Inferior parietal cortex (tissue), 1 donor: Measurements from ENCODE around the gene CRY2.

Experiments used
- DNase-seq: peaks from one replicate; pipeline ENCODE4 v3.0.0-alpha.2; 2016; ENCODE audit errors: extremely low spot score

Gene CRY2

GRCh38 chr11:45847911-45848316 lies 639 bp downstream of the CRY2 start:
- DNase-seq = no peak

GRCh38 chr11:45848654-45849081 lies 1.4 kb downstream of the CRY2 start:
- DNase-seq = no peak

- DNase-seq = no peak
These were observed 3.2 kb downstream of the CRY2 start for GRCh38 chr11:45850446-45850845.

GRCh38 chr11:45851228-45851627 lies 4.0 kb downstream of the CRY2 start:
- no peak for DNase-seq

DNA sequence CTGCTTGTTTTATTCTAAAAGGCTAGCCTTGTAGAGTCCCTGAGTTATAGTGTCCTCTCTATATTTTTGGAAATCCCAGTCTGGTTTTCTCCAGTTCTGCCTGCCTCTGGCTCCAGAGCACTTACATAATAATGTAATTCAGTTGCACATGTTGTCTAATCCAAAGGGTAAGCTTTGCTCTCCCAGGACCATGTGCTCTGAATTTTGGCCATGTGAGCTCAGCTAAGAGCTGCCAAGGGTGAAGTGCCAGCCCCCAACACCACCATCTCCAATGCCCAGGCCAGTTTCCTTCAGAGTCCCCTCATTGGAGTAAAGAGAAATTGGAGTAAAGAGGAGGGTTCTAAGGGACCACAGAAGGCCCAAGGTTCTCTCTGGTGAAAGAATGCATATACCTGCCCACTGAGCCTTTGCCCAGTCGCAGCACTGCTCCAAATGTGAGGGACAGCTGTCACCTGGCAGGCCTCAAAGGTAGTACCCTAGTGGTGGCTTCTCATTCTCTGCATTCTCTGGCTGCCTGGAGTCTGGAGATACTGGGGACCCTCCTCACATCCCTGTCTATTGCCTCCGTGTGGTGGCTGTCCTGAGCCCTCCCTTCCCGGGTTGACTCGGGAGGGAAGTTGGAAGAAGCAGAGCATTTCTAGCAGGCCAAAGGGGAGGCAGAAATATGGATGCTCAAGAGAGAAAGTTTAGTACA lies 4.9 kb downstream of the CRY2 start:
- DNase-seq = no peak

DNA sequence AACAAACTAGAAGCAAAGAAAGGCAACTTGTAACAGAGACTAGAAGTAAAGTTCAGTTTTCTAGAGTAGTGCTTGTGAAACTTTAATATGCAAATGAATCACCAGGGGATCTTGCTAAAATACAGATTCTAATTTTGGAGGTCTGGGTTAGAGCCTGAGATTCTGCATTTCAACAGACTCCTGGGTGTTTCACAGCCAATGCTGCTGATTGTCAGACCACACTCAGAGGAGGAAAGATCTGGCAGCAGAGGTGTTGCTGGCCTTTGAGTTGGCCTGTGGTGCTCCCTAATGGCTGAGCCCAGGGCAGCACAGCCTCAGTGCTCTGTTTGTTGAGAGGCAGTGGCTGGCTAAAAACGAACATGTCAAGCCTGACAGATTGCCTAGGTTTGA lies 5.4 kb downstream of the CRY2 start:
- DNase-seq = no peak

DNA sequence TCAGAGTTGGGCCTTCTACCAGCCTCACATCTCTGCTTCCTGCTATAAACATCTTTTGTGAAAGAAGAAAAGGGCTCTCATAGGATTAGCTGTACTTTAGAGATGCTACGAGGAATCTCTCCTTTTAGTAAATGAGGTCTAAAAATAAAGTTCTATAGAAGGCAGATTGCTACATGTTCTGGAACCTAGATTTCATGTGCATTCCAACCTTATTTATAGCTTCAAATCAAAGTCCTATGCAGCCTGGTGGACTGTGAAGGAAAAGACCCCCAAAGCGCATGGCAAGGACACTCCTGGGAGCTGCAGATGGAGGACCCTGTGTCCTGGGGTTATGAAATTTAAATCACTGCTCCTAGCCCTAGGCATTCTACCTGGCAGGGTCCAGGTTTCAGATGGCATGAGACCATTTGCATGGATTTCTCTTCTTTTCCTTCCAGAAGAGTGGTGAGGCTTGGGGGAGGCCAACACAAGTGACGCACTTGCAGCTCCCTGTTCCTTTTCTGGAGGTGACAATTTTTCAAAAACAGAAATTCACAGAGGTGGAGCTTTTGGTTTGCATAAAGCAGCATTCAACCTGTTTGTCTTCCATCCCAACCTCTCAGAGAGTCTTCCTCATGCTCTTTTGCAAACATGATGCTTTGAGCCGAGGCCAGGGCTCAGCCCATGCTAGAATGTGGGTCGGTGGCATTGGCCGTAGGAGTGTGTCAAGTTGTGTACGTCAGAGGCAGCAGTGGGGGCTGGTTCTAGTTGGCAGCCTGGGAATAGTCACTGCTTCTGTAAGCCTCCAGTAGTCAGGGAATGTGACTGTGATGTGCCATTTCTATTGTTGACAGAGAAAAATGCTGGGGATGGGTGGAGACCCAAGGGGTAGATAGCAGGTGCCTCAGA lies 6.3 kb downstream of the CRY2 start:
- no peak for DNase-seq

- no peak for DNase-seq
These were observed 8.0 kb downstream of the CRY2 start for GRCh38 chr11:45855308-45855707.

GRCh38 chr11:45856044-45856468 lies 8.8 kb downstream of the CRY2 start:
- DNase-seq = no peak

GRCh38 chr11:45857961-45858474 lies 10.7 kb downstream of the CRY2 start:
- no peak for DNase-seq

DNA sequence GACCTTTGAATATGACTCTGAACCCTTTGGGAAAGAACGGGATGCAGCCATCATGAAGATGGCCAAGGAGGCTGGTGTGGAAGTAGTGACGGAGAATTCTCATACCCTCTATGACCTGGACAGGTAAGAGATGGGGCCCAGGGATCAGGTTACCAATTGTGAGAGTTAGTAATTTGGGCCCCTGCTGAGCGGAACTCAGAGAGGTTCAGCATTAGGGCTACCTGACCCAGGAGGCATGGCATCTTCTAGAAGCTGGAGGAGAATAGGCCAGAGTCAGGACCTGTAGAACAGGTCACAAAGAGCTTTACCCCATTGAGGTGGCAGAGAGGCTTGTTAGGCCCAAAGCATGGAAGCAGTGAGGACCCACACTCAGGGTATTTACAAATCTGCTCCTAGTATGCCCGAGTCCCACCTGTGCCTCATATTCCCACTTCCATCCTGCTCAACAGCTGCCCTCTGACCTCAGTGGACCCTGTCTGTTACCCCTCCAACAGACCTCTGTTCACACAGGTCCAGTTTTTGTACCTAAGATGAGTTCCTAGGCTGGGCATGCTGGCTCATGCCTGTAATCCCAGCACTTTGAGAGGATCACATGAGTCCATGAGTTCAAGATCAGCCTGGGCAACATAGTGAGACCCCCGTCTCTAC lies 11.6 kb downstream of the CRY2 start:
- no peak for DNase-seq

- peak; percentile 80 for DNase-seq
These were observed 12.4 kb downstream of the CRY2 start for GRCh38 chr11:45859661-45860140.

GRCh38 chr11:45860348-45860747 lies 13.1 kb downstream of the CRY2 start:
- no peak for DNase-seq

GRCh38 chr11:45860764-45861510 lies 13.7 kb downstream of the CRY2 start:
- no peak for DNase-seq

GRCh38 chr11:45864041-45864440 lies 16.8 kb downstream of the CRY2 start:
- DNase-seq = no peak

DNA sequence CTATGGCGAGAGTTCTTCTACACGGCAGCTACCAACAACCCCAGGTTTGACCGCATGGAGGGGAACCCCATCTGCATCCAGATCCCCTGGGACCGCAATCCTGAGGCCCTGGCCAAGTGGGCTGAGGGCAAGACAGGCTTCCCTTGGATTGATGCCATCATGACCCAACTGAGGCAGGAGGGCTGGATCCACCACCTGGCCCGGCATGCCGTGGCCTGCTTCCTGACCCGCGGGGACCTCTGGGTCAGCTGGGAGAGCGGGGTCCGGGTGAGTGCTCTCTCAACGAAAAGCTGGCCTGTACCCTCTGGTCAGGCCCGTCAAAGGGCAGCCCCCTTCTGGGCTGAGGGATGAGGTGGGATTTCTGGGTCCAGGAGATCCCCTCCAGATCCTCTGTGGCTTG lies 22.3 kb downstream of the CRY2 start:
- DNase-seq = no peak

DNA sequence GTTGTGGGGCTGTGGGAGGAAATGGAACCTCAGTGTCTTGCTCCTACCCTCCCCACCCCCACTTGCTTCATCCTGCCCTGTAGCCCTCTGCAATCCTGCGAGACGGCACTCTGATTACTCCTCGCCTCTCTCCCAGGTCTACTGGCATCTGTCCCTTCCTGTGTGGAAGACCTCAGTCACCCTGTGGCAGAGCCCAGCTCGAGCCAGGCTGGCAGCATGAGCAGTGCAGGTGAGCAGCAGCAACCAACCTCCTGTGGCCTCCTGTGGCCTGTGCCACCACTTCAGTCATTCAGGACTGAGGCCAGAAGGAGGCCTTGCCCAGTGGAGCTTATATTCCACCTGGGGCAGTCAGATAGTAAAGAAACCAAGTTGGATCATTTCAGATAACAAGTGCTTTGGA lies 23.4 kb downstream of the CRY2 start:
- DNase-seq = no peak

DNA sequence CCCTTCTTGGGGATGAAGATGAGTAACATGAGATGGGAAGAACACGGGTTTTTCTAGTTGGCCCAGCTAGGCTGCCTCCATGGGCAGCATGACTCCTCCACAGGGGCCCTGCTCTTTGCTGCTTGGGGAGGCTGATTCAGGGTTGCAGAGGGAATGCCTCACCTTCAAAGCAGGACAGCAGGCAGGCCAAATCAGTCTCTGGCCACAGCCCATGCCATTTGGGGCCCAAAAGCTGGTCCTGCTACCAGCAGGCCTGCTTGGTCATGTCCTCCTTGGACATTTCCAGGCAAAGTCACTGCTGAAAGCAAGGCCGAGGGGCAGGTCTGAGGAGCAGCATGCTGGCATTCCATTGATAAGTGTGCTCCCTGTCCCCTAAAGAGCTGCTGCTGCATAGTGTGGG lies 24.4 kb downstream of the CRY2 start:
- DNase-seq = no peak

GRCh38 chr11:45872651-45873356 lies 25.5 kb downstream of the CRY2 start:
- peak; percentile 74 for DNase-seq

DNA sequence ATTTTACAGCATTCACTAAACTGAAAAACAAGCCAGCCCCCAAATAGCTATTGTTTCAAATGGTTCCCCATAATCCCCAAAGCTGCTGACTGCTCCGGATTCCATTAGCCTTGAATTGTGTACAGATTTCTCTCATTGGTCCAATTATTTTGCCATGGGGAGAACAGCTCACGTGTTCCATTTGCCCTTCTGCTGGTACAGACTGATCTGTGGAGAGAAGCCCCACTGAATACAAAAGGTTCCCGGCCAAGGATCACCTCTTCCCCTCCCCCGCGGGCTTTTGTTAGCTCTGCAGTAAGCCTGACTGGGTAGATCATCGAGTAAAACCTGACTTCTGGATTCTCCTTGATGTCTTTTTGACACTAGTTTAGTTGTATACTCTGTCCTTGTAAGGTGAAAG lies 29.1 kb downstream of the CRY2 start:
- DNase-seq = no peak

GRCh38 chr11:45877221-45877620 lies 29.9 kb downstream of the CRY2 start:
- no peak for DNase-seq
